Ovary (tissue), 9 donors: ENCODE results near the gene C4orf50. TPM values are rescaled to one million over a fixed set of nuclear protein-coding genes. Genes with fewer than 3 reads are reported as not detected.

Experiments used
- DNase-seq, 5 donors: peaks; one replicate each; pipeline ENCODE4 v3.0.0-alpha.2; 2019 to 2020
- H3K27ac ChIP-seq, 2 donors: fragments of 200-600 bp; one replicate each; pipeline versions ENCODE4 v1.5.1 to v1.8.0; 2019 to 2022
- H3K27me3 ChIP-seq: fragments of 200-600 bp; one replicate; pipeline ENCODE4 v1.8.0; 2022
- H3K36me3 ChIP-seq: fragments of 200-600 bp; sonication (generic); one replicate; pipeline ENCODE4 v1.5.1; 2019
- H3K4me1 ChIP-seq: one replicate; pipeline ENCODE4 v1.8.1; 2013; ENCODE audit warnings: mild to moderate bottlenecking, moderate library complexity; ENCODE audit not compliant: insufficient read depth
- H3K4me3 ChIP-seq: fragments of 200-600 bp; sonication (generic); one replicate; pipeline ENCODE4 v1.5.1; 2017
- H3K9me3 ChIP-seq, 2 donors: fragments of 200-600 bp in 1 of 2; sonication (generic) in 1 of 2; one replicate each; pipeline versions ENCODE4 v1.5.1 to v1.8.1; 2013 to 2019; ENCODE audit warnings: mild to moderate bottlenecking in 1 of 2, moderate library complexity in 1 of 2
- CTCF ChIP-seq, 3 donors: fragments of 450-650 bp in 2 of 3; fragments of 200-600 bp in 1 of 3; IDR thresholded peaks; one replicate each; pipeline versions ENCODE4 v1.5.1 to v1.8.0; 2016 to 2022; ENCODE audit warnings: antibody characterized with exemption in 3 of 3, mild to moderate bottlenecking in 1 of 3
- EP300 ChIP-seq: sonication (generic); formaldehyde crosslinking; IDR thresholded peaks from one replicate; pipeline ENCODE4 v1.6.1; 2017; ENCODE audit warnings: antibody characterized with exemption
- POLR2A ChIP-seq: fragments of 450-650 bp; IDR thresholded peaks from one replicate; pipeline ENCODE4 v1.6.1; 2017; ENCODE audit warnings: antibody characterized with exemption, mild to moderate bottlenecking, moderate library complexity
- WGBS, 3 donors: extraction: QIAGEN DNeasy Blood & Tissue Kit in 1 of 3; methylation state at CpG; one replicate each; pipeline versions ENCODE4 v1.1.5 to v1.1.7; 2013 to 2017; 5-methylcytosine and 5-hydroxymethylcytosine counted together
- intact Hi-C, 4 donors: fragments of 100-400 bp; cut with DNase I; formaldehyde crosslinking; loops; one replicate each; pipeline versions ENCODE4 v1.11.0 to v1.15.1; 2022 to 2023
- polyA plus RNA-seq, 2 donors: library from polyadenylated mRNA; stranded (reverse); fragments of 200-250 nt in 1 of 2; fragments of 350-450 nt in 1 of 2; fragmentation: Illumina TruSeq in 1 of 2; extraction: RNeasy Lipid Tissue Mini Kit (QIAGEN cat#74804) in 1 of 2; gene quantifications; one replicate each; pipeline ENCODE4 v1.2.3, GENCODE V29; 2013 to 2014
- total RNA-seq, 7 donors: library from RNA; depleted of rRNA in 2 of 7; stranded (reverse); fragments of >200 nt in 2 of 7; fragmentation: NEBNext Ultra II Directional in 3 of 7; extraction: Animal tissue kit (Norgen Biotek cat#: 25700) in 3 of 7; gene quantifications; one replicate each; pipeline versions ENCODE4 v1.1.0 to v1.2.4, GENCODE V29; 2016 to 2023
- donor health status: DM: no; HTN: no; CAD: no; lungs with moderate emphysema.
- donor health status: DM: no; HTN: no; CAD: no.
- donor health status: Bipolar disorder and iron deficiency.
- donor health status: DM: yes; HTN: yes; CAD: no.
- donor health status: DM: no; HTN: no; CAD: no.
- donor health status: DM: yes; HTN: yes; CAD: no.

The C4orf50 gene
- total and polyA plus RNA-seq, 9 donors: 0.04 to 0.35 (median 0.12) TPM

DNA sequence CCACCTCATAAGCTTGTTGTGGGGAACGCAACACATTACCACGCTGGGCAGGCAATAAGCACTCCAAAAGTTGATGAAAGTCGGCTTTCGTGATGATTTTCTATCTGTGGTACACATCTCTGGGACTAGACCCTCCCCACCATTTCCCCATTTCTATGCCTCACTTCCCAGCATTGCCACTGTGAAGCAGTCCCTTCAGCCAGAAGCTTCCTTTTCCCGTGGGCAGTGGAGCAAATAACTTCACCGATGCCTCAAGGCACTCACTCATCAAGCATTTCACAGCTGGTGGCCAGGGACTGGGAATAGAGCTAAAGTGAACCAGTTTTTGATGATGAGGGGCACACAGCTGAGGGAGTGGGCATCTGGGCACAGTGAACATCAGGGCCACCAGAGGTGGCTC lies 18.9 kb downstream of the C4orf50 start:
- no peak for DNase-seq

GRCh38 chr4:5998333-5998936 lies 19.8 kb downstream of the C4orf50 start:
- no peak overlapping the region for H3K4me3 ChIP-seq
- no peaks in the 10 kb centered on the region for H3K36me3 ChIP-seq
- peak; percentile 15 to 62 (median 43) for DNase-seq
- WGBS, 3 donors: 1 to 4% (median 4%) methylated on average over 9 of the region's 9 CpGs
- H3K27me3 ChIP-seq: no peaks in the 10 kb centered on the region
- intact Hi-C loops: no loop called here
- no peaks in the 10 kb centered on the region for H3K9me3 ChIP-seq
- H3K27ac ChIP-seq: no peak overlapping the region
- no peaks in the 10 kb centered on the region for H3K4me1 ChIP-seq
- no peak for TF ChIP-seq POLR2A
- TF ChIP-seq CTCF (IDR thresholded peaks at IDR 0.05): peak; percentile 20 to 40 (median 23)
- no peak for TF ChIP-seq EP300

More for the DNA sequence above, 18.9 kb downstream of the C4orf50 start:
- intact Hi-C loops: no loop called here
- H3K9me3 ChIP-seq: no peaks in the 10 kb centered on the region
- no peaks in the 10 kb centered on the region for H3K27me3 ChIP-seq
- no peak overlapping the region for H3K27ac ChIP-seq
- no peak overlapping the region for H3K4me3 ChIP-seq
- TF ChIP-seq EP300: no peak
- WGBS, 3 donors: 76 to 90% (median 82%) methylated on average over 6 of the region's 6 CpGs
- no peaks in the 10 kb centered on the region for H3K36me3 ChIP-seq
- no peaks in the 10 kb centered on the region for H3K4me1 ChIP-seq

DNA sequence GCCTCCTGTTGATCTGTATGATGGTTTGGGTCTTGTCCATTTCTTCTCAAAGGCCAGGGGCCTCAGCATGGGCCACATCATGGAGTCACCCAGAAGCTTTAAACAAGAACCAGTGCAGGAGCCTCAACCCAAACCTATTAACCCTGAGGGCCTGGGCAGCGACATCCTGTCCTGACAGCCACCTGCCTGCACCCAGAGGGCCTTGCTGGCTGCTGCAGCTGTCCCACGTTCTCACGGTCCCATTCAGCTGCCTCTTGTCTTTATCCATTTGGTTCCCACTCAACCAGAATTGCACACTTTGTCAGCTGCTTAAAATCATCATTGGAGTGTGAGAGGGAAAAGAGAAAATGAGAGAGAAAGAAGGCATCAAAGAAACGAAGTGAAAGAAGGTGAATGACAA lies 21.6 kb downstream of the C4orf50 start:
- peak in 1 of 5 donors; percentile 6 for DNase-seq
- Histone ChIP-seq H3K27me3 (no peaks in the 10 kb centered on the region), H3K27ac (no peak overlapping the region), H3K9me3 (no peaks in the 10 kb centered on the region), H3K4me3 (no peak overlapping the region), H3K4me1 (no peaks in the 10 kb centered on the region), H3K36me3 (no peaks in the 10 kb centered on the region)
- no peak for TF ChIP-seq CTCF (IDR thresholded peaks at IDR 0.05)
- no peak for TF ChIP-seq EP300
- no peak for TF ChIP-seq POLR2A
- 52 to 61% (median 55%) methylated on average over 4 of the region's 4 CpGs for WGBS, 3 donors
- intact Hi-C loops: no loop called here

- DNase-seq: peak in 1 of 5 donors; percentile 16
- intact Hi-C loops: no loop called here
Measured at GRCh38 chr4:5995901-5996623, 22.2 kb downstream of the C4orf50 start.

More at GRCh38 chr4:5995901-5996623, 22.2 kb downstream of the C4orf50 start:
- H3K4me1 ChIP-seq: no peaks in the 10 kb centered on the region
- H3K4me3 ChIP-seq: no peak overlapping the region
- no peaks in the 10 kb centered on the region for H3K27me3 ChIP-seq
- WGBS, 3 donors: 51 to 65% (median 57%) methylated on average over 19 of the region's 19 CpGs
- no peaks in the 10 kb centered on the region for H3K36me3 ChIP-seq
- H3K9me3 ChIP-seq: no peaks in the 10 kb centered on the region
- no peak overlapping the region for H3K27ac ChIP-seq
- TF ChIP-seq EP300: no peak
- no peak for TF ChIP-seq POLR2A
- TF ChIP-seq CTCF (IDR thresholded peaks at IDR 0.05): no peak
